ENCODE measurements around the gene VPS11. TPM values are rescaled to one million over a fixed set of nuclear protein-coding genes. Genes with fewer than 3 reads are reported as not detected.

The VPS11 gene
- polyA plus RNA-seq, 1 donor from 2014 or later = 24.8 TPM

DNA sequence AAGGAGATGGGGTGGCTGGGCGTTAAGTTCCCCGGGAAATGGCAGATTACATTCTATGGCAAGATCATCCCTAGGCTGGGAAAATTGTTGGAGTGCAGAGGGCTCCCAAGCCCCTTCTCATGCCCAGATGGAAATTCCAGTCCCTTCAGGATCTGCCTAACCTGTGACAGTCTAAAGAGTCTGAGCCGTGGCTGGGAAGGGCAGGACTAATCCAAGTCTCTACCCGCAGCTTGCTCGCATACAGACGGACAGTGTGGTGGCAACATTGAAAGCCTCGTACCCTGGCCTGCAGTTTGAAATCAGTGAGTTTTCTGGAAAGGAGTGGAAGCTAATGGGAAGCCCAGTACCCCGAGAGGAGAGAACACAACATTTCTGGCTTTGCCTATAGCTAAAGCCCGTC is 20.8 kb downstream of the VPS11 start:
- Histone ChIP-seq H3K79me2 (replicated peaks; ENCODE audit: insufficient read depth, low read length) (peaks cover 19% of the 10 kb centered on the region), H3K9ac (ENCODE audit: low read length) (no peak overlapping the region), H3K4me2 (ENCODE audit: low read length) (no peak overlapping the region), H3K36me3 (ENCODE audit: insufficient read depth, low read length) (no peaks in the 10 kb centered on the region), H3K27me3 (ENCODE audit: insufficient read depth, low read depth, low read length) (no peaks in the 10 kb centered on the region), H3K27ac (ENCODE audit: low read length) (no peak overlapping the region), H3K9me2 (ENCODE audit: insufficient read depth, low read length) (no peaks in the 10 kb centered on the region), H3K4me3 (ENCODE audit: low read length) (no peak overlapping the region), H2AFZ (ENCODE audit: low read depth, low read length) (no peak overlapping the region), H3F3A (ENCODE audit: insufficient read depth, low read length, poor library complexity, severe bottlenecking) (peaks cover 4% of the 10 kb centered on the region), H3K9me3 (ENCODE audit: low read length) (no peaks in the 10 kb centered on the region), H4K20me1 (ENCODE audit: insufficient read depth) (no peaks in the 10 kb centered on the region)
- TF ChIP-seq EP300 (conservative IDR thresholded peaks at IDR 0.05; ENCODE audit: poor library complexity, severe bottlenecking) (no peak), TAF1 (IDR thresholded peaks at IDR 0.05; ENCODE audit: low read depth) (no peak), EZH2 (IDR thresholded peaks at IDR 0.05; ENCODE audit: borderline replicate concordance, insufficient read depth, low read length, poor library complexity, severe bottlenecking) (no peak), MXI1 (conservative IDR thresholded peaks at IDR 0.05; ENCODE audit: poor library complexity, severe bottlenecking) (no peak), RAD21 (conservative IDR thresholded peaks at IDR 0.05) (no peak), SMC3 (conservative IDR thresholded peaks at IDR 0.05; ENCODE audit: poor library complexity) (no peak)
- TF ChIP-seq, protein P1, sequence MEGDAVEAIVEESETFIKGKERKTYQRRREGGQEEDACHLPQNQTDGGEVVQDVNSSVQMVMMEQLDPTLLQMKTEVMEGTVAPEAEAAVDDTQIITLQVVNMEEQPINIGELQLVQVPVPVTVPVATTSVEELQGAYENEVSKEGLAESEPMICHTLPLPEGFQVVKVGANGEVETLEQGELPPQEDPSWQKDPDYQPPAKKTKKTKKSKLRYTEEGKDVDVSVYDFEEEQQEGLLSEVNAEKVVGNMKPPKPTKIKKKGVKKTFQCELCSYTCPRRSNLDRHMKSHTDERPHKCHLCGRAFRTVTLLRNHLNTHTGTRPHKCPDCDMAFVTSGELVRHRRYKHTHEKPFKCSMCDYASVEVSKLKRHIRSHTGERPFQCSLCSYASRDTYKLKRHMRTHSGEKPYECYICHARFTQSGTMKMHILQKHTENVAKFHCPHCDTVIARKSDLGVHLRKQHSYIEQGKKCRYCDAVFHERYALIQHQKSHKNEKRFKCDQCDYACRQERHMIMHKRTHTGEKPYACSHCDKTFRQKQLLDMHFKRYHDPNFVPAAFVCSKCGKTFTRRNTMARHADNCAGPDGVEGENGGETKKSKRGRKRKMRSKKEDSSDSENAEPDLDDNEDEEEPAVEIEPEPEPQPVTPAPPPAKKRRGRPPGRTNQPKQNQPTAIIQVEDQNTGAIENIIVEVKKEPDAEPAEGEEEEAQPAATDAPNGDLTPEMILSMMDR (IDR thresholded peaks at IDR 0.05; ENCODE audit: poor library complexity, severe bottlenecking) = no peak

- Histone ChIP-seq H4K20me1 (ENCODE audit: insufficient read depth) (no peaks in the 10 kb centered on the region), H3F3A (ENCODE audit: insufficient read depth, low read length, poor library complexity, severe bottlenecking) (peaks cover 4% of the 10 kb centered on the region), H3K4me3 (ENCODE audit: low read length) (no peak overlapping the region), H3K9me3 (ENCODE audit: low read length) (no peaks in the 10 kb centered on the region), H3K79me2 (replicated peaks; ENCODE audit: insufficient read depth, low read length) (peaks cover 26% of the 10 kb centered on the region), H3K36me3 (ENCODE audit: insufficient read depth, low read length) (no peaks in the 10 kb centered on the region), H3K9ac (ENCODE audit: low read length) (no peak overlapping the region), H3K9me2 (ENCODE audit: insufficient read depth, low read length) (no peaks in the 10 kb centered on the region), H2AFZ (ENCODE audit: low read depth, low read length) (no peak overlapping the region), H3K27ac (ENCODE audit: low read length) (no peak overlapping the region), H3K4me2 (ENCODE audit: low read length) (no peak overlapping the region), H3K27me3 (ENCODE audit: insufficient read depth, low read depth, low read length) (no peaks in the 10 kb centered on the region)
- TF ChIP-seq SMC3 (conservative IDR thresholded peaks at IDR 0.05; ENCODE audit: poor library complexity) = no peak
- no peak for TF ChIP-seq TAF1 (IDR thresholded peaks at IDR 0.05; ENCODE audit: low read depth)
- no peak for TF ChIP-seq POLR2AphosphoS5 (IDR thresholded peaks at IDR 0.05)
- TF ChIP-seq REST (IDR thresholded peaks at IDR 0.05; ENCODE audit: borderline replicate concordance) = no peak
- no peak for TF ChIP-seq EZH2 (IDR thresholded peaks at IDR 0.05; ENCODE audit: borderline replicate concordance, insufficient read depth, low read length, poor library complexity, severe bottlenecking)
- no peak for TF ChIP-seq MXI1 (conservative IDR thresholded peaks at IDR 0.05; ENCODE audit: poor library complexity, severe bottlenecking)
- TF ChIP-seq, protein P1 (IDR thresholded peaks at IDR 0.05; ENCODE audit: poor library complexity, severe bottlenecking) = no peak
- TF ChIP-seq EP300 (conservative IDR thresholded peaks at IDR 0.05; ENCODE audit: poor library complexity, severe bottlenecking) = no peak
- TF ChIP-seq RAD21 (conservative IDR thresholded peaks at IDR 0.05) = no peak
Measured at GRCh38 chr11:119089319-119089718, 21.7 kb downstream of the VPS11 start.

Measured in neural cell (in vitro differentiated cells).